Lower leg skin (tissue), 3 donors: ENCODE data around the gene ZNF512B.

ENCODE experiments used
- CTCF ChIP-seq, 3 donors: fragments of 450-650 bp; IDR thresholded peaks; one replicate each; pipeline ENCODE4 v1.5.1; 2016; ENCODE audit warnings: antibody characterized with exemption in 3 of 3, mild to moderate bottlenecking in 3 of 3, moderate library complexity in 2 of 3
- POLR2A ChIP-seq, 2 donors: fragments of 450-650 bp; IDR thresholded peaks; one replicate each; pipeline ENCODE4 v1.6.1; 2016 to 2017; ENCODE audit warnings: antibody characterized with exemption in 2 of 2, mild to moderate bottlenecking in 1 of 2, moderate library complexity in 1 of 2

GRCh38 chr20:63924241-63924640 is 45.5 kb downstream of the ZNF512B start:
- no peak for TF ChIP-seq CTCF (IDR thresholded peaks at IDR 0.05)
- no peak for TF ChIP-seq POLR2A (IDR thresholded peaks at IDR 0.05)
